Peyer's patch (tissue), 4 donors: ENCODE measurements around the gene CACNA2D3. TPM values are rescaled to one million over a fixed set of nuclear protein-coding genes. Genes with fewer than 3 reads are reported as not detected.

Experiments used
- DNase-seq, 3 donors: peaks; one replicate each; pipeline ENCODE4 v3.0.0-alpha.2; 2017 to 2019
- H3K27ac ChIP-seq, 4 donors: fragments of 200-600 bp; sonication (generic); one replicate each; pipeline ENCODE4 v1.5.1; 2016 to 2019
- H3K27me3 ChIP-seq, 2 donors: fragments of 200-600 bp; sonication (generic); one replicate each; pipeline ENCODE4 v1.5.1; 2019
- H3K36me3 ChIP-seq, 3 donors: fragments of 200-600 bp; sonication (generic); one replicate each; pipeline ENCODE4 v1.5.1; 2016 to 2019
- H3K4me1 ChIP-seq, 4 donors: fragments of 200-600 bp; sonication (generic); one replicate each; pipeline ENCODE4 v1.5.1; 2016 to 2019
- H3K4me3 ChIP-seq, 4 donors: fragments of 200-600 bp; sonication (generic); 1 replicate in 3 of 4; 2 replicates in 1 of 4; pipeline ENCODE4 v1.5.1; 2016 to 2019; ENCODE audit warnings: mild to moderate bottlenecking in 1 of 4
- H3K9me3 ChIP-seq, 4 donors: fragments of 200-600 bp; sonication (generic); one replicate each; pipeline ENCODE4 v1.5.1; 2016 to 2019; ENCODE audit warnings: mild to moderate bottlenecking in 1 of 4
- CTCF ChIP-seq, 6 experiments: fragments of 450-650 bp in 4 of 6; fragments of 200-600 bp in 2 of 6; sonication (generic) in 1 of 6; IDR thresholded peaks; one replicate each; pipeline ENCODE4 v1.5.1; 2017 to 2019; ENCODE audit warnings: antibody characterized with exemption in 6 of 6, mild to moderate bottlenecking in 3 of 6, moderate library complexity in 1 of 6
- POLR2A ChIP-seq, 2 donors: fragments of 450-650 bp; IDR thresholded peaks; one replicate each; pipeline ENCODE4 v1.5.1; 2017; ENCODE audit warnings: antibody characterized with exemption in 2 of 2, mild to moderate bottlenecking in 2 of 2, moderate library complexity in 2 of 2
- total RNA-seq, 4 donors: library from RNA; depleted of rRNA; stranded (reverse); fragments of >200 nt; gene quantifications; one replicate each; pipeline ENCODE4 v1.1.0, GENCODE V29; 2016

The CACNA2D3 gene
- total RNA-seq, 4 donors from 2014 or later = 0.27 to 5.0 TPM; not detected in 2

GRCh38 chr3:54939557-54940300 lies 817.4 kb downstream of the CACNA2D3 start:
- H3K4me3 ChIP-seq = no peak overlapping the region
- no peaks in the 10 kb centered on the region for H3K36me3 ChIP-seq
- no peaks in the 10 kb centered on the region for H3K27me3 ChIP-seq
- TF ChIP-seq CTCF (IDR thresholded peaks at IDR 0.05) (no peak), POLR2A (IDR thresholded peaks at IDR 0.05) (no peak)
- H3K4me1 ChIP-seq = no peaks in the 10 kb centered on the region
- H3K9me3 ChIP-seq = no peaks in the 10 kb centered on the region
- no peak overlapping the region for H3K27ac ChIP-seq
- no peak for DNase-seq

- DNase-seq = no peak
- H3K4me3 ChIP-seq = no peak overlapping the region
- no peak for TF ChIP-seq CTCF (IDR thresholded peaks at IDR 0.05)
- TF ChIP-seq POLR2A (IDR thresholded peaks at IDR 0.05) = no peak
- no peak overlapping the region for H3K27ac ChIP-seq
- no peaks in the 10 kb centered on the region for H3K9me3 ChIP-seq
- H3K36me3 ChIP-seq = no peaks in the 10 kb centered on the region
- H3K4me1 ChIP-seq = no peaks in the 10 kb centered on the region
- no peaks in the 10 kb centered on the region for H3K27me3 ChIP-seq
These were observed 818.6 kb downstream of the CACNA2D3 start for GRCh38 chr3:54940971-54941370.

DNA sequence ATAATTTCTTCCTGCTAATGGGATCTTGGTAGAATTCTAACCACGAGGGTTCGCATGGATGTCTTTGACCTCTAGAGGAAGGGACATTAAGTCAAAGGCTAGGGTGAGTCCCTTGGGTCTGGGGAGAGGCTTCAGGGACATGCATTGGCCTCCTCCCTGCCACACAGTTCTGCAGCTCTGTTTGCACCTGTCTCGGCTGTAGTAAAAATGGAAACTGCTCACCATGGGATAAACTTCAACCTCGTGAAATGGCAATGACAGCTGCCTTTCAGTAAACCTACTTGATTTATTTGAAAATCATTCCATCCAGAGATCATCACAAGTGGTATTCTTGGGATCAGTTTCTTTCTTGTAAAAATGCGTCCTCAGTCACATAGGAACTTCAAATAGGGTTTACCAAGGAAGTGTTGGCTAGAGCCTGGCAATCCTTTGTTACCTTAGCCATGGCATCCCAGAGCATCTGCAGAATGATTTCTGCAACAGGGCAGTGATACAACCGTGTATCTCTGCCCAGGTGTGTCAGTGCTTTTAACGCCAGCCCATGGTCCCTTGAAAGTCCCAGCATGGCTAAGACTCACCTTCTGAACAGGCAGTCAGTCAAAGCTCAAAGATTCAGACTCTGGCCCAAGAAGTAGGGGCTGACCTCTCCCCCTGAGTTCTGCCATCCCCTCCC lies 819.5 kb downstream of the CACNA2D3 start:
- DNase-seq = no peak
- H3K27me3 ChIP-seq = no peaks in the 10 kb centered on the region
- no peak overlapping the region for H3K4me3 ChIP-seq
- no peaks in the 10 kb centered on the region for H3K36me3 ChIP-seq
- H3K9me3 ChIP-seq = no peaks in the 10 kb centered on the region
- no peaks in the 10 kb centered on the region for H3K4me1 ChIP-seq
- H3K27ac ChIP-seq = no peak overlapping the region
- TF ChIP-seq POLR2A (IDR thresholded peaks at IDR 0.05) = no peak
- TF ChIP-seq CTCF (IDR thresholded peaks at IDR 0.05) = no peak

GRCh38 chr3:54949491-54950044 lies 827.2 kb downstream of the CACNA2D3 start:
- no peaks in the 10 kb centered on the region for H3K36me3 ChIP-seq
- no peak for DNase-seq
- no peaks in the 10 kb centered on the region for H3K27me3 ChIP-seq
- H3K27ac ChIP-seq = no peak overlapping the region
- H3K4me1 ChIP-seq = no peaks in the 10 kb centered on the region
- no peaks in the 10 kb centered on the region for H3K9me3 ChIP-seq
- no peak overlapping the region for H3K4me3 ChIP-seq
- TF ChIP-seq CTCF (IDR thresholded peaks at IDR 0.05) (no peak), POLR2A (IDR thresholded peaks at IDR 0.05) (no peak)

DNA sequence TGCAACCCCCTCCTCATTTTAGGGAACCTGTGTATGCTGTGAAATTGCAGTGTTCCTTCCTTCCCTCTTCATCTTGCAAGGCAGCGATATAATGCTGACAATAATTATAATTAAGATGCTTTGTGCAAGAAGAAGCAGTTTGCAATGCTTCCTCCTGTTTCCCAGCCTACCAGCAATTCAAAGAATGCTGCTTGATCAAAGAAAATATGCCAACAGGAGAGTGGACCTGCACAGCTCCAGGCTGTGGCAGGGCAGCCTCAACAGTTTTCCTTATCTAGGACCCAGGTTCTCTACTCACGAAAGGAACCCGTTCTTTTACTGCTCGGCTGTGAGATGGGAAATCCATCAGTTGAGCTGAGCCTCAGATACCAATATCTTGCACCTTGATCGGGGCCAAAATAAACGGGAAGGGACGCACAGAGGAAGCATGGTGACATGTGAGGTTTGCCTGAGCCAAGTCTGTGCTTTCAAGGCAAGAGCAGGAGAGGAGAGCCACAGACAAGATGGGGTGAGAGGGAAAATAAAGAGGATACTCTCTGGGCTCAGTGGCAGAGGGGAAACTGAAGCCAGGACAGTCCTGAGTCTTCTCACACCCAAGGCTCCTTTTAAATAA lies 828.1 kb downstream of the CACNA2D3 start:
- H3K27ac ChIP-seq = no peak overlapping the region
- DNase-seq = no peak
- TF ChIP-seq CTCF (IDR thresholded peaks at IDR 0.05) (no peak), POLR2A (IDR thresholded peaks at IDR 0.05) (no peak)
- H3K4me1 ChIP-seq = no peaks in the 10 kb centered on the region
- H3K36me3 ChIP-seq = no peaks in the 10 kb centered on the region
- no peaks in the 10 kb centered on the region for H3K9me3 ChIP-seq
- no peak overlapping the region for H3K4me3 ChIP-seq
- no peaks in the 10 kb centered on the region for H3K27me3 ChIP-seq
